Measurements from ENCODE around the gene GSTT4. TPM values are rescaled to one million over a fixed set of nuclear protein-coding genes. Genes with fewer than 3 reads are reported as not detected.
A peak's percentile ranks its signal among the peaks of the same experiment; 100 is the strongest.
"Not testable (repeated sequence)": the region's sequence is repeated elsewhere in the genome, so short reads cannot be mapped to it uniquely, and the experiment has no call there.

Gene GSTT4
- total and polyA plus RNA-seq, 4 donors: not detected

DNA sequence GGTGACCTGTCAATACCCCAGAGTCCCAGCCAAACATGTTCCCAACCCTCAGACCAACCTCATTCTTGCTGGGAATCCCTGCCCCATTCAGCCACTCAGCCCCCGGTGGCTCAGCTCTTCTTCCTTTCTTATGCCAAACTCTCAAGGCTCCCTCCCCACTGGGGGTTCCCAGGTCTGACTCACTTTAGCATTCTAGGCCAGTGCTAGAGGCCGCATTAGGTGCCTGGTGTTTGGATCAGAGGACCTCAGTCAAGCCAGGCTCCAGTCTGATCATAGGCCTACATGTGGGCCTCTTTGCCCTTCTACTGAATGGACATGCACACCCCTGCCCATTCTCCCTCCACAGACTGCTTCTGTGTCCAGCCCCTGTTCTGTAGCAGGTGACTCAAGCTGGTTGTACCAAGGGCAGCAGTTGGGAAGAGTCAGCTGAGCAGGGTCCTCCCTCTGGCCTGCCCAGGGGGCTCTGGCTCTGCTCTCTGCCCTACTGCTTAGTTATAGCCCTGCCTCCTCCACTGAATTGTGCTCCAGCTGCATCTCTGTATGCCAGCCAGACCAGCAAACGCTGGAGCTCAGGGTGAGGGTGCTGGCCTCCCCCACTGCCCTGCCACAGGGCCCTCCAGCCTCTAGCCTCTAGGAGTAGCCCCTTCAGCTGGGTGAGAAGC lies 15.5 kb downstream of the GSTT4 start:
- ATAC-seq (ENCODE audit: low FRiP score); H3K27ac ChIP-seq (ENCODE audit: low read depth in 1 of 2, low read length in 2 of 2); H3K9me3 ChIP-seq (ENCODE audit: control insufficient read depth, low read length); H3K36me3 ChIP-seq (ENCODE audit: control insufficient read depth in 1 of 2, insufficient read depth in 2 of 2, low read length in 1 of 2); H3K27me3 ChIP-seq (ENCODE audit: control insufficient read depth in 1 of 2, insufficient read depth in 2 of 2, low read length in 1 of 2); H3K4me1 ChIP-seq (ENCODE audit: control insufficient read depth in 1 of 2, insufficient read depth in 2 of 2, low read length in 2 of 2); H3K4me3 ChIP-seq (ENCODE audit: low read length in 2 of 2); DNase-seq; intact Hi-C loops (cut with DNase I): not testable (repeated sequence)
- 71 to 100% methylated on average over 1 to 2 of the region's 3 CpGs for whole genome bisulfite sequencing, 2 donors

- WGBS, 2 donors: 90% methylated on average over 4 of the region's 4 CpGs; no CpG with 5 or more reads in 1 of the 2 donors
- H3K27ac ChIP-seq (ENCODE audit: low read depth in 1 of 2, low read length in 2 of 2); intact Hi-C loops (cut with DNase I); H3K4me3 ChIP-seq (ENCODE audit: low read length in 2 of 2); H3K36me3 ChIP-seq (ENCODE audit: control insufficient read depth in 1 of 2, insufficient read depth in 2 of 2, low read length in 1 of 2); H3K27me3 ChIP-seq (ENCODE audit: control insufficient read depth in 1 of 2, insufficient read depth in 2 of 2, low read length in 1 of 2); H3K4me1 ChIP-seq (ENCODE audit: control insufficient read depth in 1 of 2, insufficient read depth in 2 of 2, low read length in 2 of 2); ATAC-seq (ENCODE audit: low FRiP score); H3K9me3 ChIP-seq (ENCODE audit: control insufficient read depth, low read length); DNase-seq: not testable (repeated sequence)
These were observed 18.6 kb downstream of the GSTT4 start for GRCh38 chr22:23986538-23987178.

DNA sequence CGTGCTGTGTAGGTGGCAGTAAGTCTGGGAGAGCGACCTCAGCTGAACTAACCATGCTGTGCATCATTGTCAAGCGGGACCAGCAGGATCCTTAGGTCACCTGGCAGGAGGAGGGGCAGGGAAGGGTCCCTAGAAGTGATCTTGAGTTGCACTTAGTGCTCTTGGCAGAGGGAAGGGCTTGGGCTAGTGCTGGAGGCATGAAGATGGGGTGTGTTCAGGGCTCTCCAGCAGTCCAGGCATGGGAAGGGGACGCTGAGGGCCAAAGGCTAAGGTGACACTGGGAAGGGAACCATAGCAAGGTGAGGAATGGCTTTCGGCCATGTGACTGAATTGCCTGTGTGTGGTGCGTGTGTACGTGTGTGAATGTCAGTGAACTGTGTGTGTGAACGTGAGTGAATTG lies 19.2 kb downstream of the GSTT4 start:
- H3K4me1 ChIP-seq (ENCODE audit: control insufficient read depth in 1 of 2, insufficient read depth in 2 of 2, low read length in 2 of 2); H3K36me3 ChIP-seq (ENCODE audit: control insufficient read depth in 1 of 2, insufficient read depth in 2 of 2, low read length in 1 of 2); H3K27ac ChIP-seq (ENCODE audit: low read depth in 1 of 2, low read length in 2 of 2); DNase-seq; H3K27me3 ChIP-seq (ENCODE audit: control insufficient read depth in 1 of 2, insufficient read depth in 2 of 2, low read length in 1 of 2); intact Hi-C loops (cut with DNase I); ATAC-seq (ENCODE audit: low FRiP score); H3K9me3 ChIP-seq (ENCODE audit: control insufficient read depth, low read length); H3K4me3 ChIP-seq (ENCODE audit: low read length in 2 of 2): not testable (repeated sequence)
- WGBS, 2 donors: 82% methylated on average over 8 of the region's 8 CpGs; no CpG with 5 or more reads in 1 of the 2 donors

DNA sequence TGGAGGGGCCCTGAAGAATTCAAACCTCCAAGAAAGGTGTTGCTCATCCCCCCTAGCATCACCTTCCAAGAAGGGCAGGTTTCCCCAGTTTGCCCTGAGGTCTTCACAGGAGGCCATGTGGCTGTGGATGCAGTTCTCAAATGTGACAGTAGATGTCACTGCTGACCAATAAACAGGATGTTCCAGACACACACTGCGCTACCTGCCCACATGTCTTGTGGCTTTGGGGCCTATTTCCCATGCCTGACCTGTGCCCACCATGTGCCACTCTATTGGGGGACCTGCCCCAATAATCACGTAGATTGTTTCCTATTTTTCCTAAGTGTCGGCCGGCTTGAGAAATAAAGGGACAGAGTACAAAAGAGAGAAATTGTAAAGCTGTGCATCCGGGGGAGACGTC lies 20.8 kb downstream of the GSTT4 start:
- intact Hi-C loops (cut with DNase I): no loop called here
- peak in 1 of 2 donors; percentile 47 for DNase-seq
- WGBS, 2 donors: 41% methylated on average over 6 of the region's 6 CpGs; no CpG with 5 or more reads in 1 of the 2 donors

GRCh38 chr22:23980567-23980966 lies 24.7 kb downstream of the GSTT4 start:
- 10 to 30% methylated on average over 2 to 6 of the region's 7 CpGs for WGBS, 2 donors
- ATAC-seq (ENCODE audit: low FRiP score); H3K36me3 ChIP-seq (ENCODE audit: control insufficient read depth in 1 of 2, insufficient read depth in 2 of 2, low read length in 1 of 2); H3K9me3 ChIP-seq (ENCODE audit: control insufficient read depth, low read length); intact Hi-C loops (cut with DNase I); H3K27me3 ChIP-seq (ENCODE audit: control insufficient read depth in 1 of 2, insufficient read depth in 2 of 2, low read length in 1 of 2); H3K4me3 ChIP-seq (ENCODE audit: low read length in 2 of 2); H3K4me1 ChIP-seq (ENCODE audit: control insufficient read depth in 1 of 2, insufficient read depth in 2 of 2, low read length in 2 of 2); DNase-seq; H3K27ac ChIP-seq (ENCODE audit: low read depth in 1 of 2, low read length in 2 of 2): not testable (repeated sequence)

More for the DNA sequence above, 20.8 kb downstream of the GSTT4 start:
- Histone ChIP-seq H3K4me1 (ENCODE audit: control insufficient read depth in 1 of 2, insufficient read depth in 2 of 2, low read length in 2 of 2) (no peaks in the 10 kb centered on the region), H3K9me3 (ENCODE audit: control insufficient read depth, low read length) (no peaks in the 10 kb centered on the region), H3K27ac (ENCODE audit: low read depth in 1 of 2, low read length in 2 of 2) (no peak overlapping the region), H3K4me3 (ENCODE audit: low read length in 2 of 2) (no peak overlapping the region), H3K27me3 (ENCODE audit: control insufficient read depth in 1 of 2, insufficient read depth in 2 of 2, low read length in 1 of 2) (no peaks in the 10 kb centered on the region), H3K36me3 (ENCODE audit: control insufficient read depth in 1 of 2, insufficient read depth in 2 of 2, low read length in 1 of 2) (no peaks in the 10 kb centered on the region)
- no peak for ATAC-seq (ENCODE audit: low FRiP score)

GRCh38 chr22:23979557-23980240 lies 25.6 kb downstream of the GSTT4 start, which contains the start of gene GSTT2:
Gene GSTT2 (plus strand): TSS chr22:23980134.
- peak; percentile 91 for ATAC-seq (ENCODE audit: low FRiP score)
- no CpG with 5 or more reads among the region's 41 CpGs for WGBS, 2 donors
- intact Hi-C loops (cut with DNase I): not testable (repeated sequence)

GRCh38 chr22:23977304-23977703 lies 27.9 kb downstream of the GSTT4 start:
- H3K27ac ChIP-seq (ENCODE audit: low read depth in 1 of 2, low read length in 2 of 2); intact Hi-C loops (cut with DNase I); H3K27me3 ChIP-seq (ENCODE audit: control insufficient read depth in 1 of 2, insufficient read depth in 2 of 2, low read length in 1 of 2); H3K36me3 ChIP-seq (ENCODE audit: control insufficient read depth in 1 of 2, insufficient read depth in 2 of 2, low read length in 1 of 2); H3K4me3 ChIP-seq (ENCODE audit: low read length in 2 of 2); H3K4me1 ChIP-seq (ENCODE audit: control insufficient read depth in 1 of 2, insufficient read depth in 2 of 2, low read length in 2 of 2); H3K9me3 ChIP-seq (ENCODE audit: control insufficient read depth, low read length); ATAC-seq (ENCODE audit: low FRiP score); DNase-seq: not testable (repeated sequence)
- 56 to 76% methylated on average over 3 to 9 of the region's 12 CpGs for WGBS, 2 donors

More at GRCh38 chr22:23979557-23980240, 25.6 kb downstream of the GSTT4 start, which contains the start of gene GSTT2:
- H3K27me3 ChIP-seq (ENCODE audit: control insufficient read depth in 1 of 2, insufficient read depth in 2 of 2, low read length in 1 of 2); H3K36me3 ChIP-seq (ENCODE audit: control insufficient read depth in 1 of 2, insufficient read depth in 2 of 2, low read length in 1 of 2); H3K4me3 ChIP-seq (ENCODE audit: low read length in 2 of 2); DNase-seq; H3K27ac ChIP-seq (ENCODE audit: low read depth in 1 of 2, low read length in 2 of 2); H3K4me1 ChIP-seq (ENCODE audit: control insufficient read depth in 1 of 2, insufficient read depth in 2 of 2, low read length in 2 of 2); H3K9me3 ChIP-seq (ENCODE audit: control insufficient read depth, low read length): not testable (repeated sequence)

- 20 to 29% methylated on average over 5 to 8 of the region's 27 CpGs for WGBS, 2 donors
- H3K4me3 ChIP-seq (ENCODE audit: low read length in 2 of 2); intact Hi-C loops (cut with DNase I); H3K27me3 ChIP-seq (ENCODE audit: control insufficient read depth in 1 of 2, insufficient read depth in 2 of 2, low read length in 1 of 2); H3K9me3 ChIP-seq (ENCODE audit: control insufficient read depth, low read length); H3K4me1 ChIP-seq (ENCODE audit: control insufficient read depth in 1 of 2, insufficient read depth in 2 of 2, low read length in 2 of 2); DNase-seq; ATAC-seq (ENCODE audit: low FRiP score); H3K36me3 ChIP-seq (ENCODE audit: control insufficient read depth in 1 of 2, insufficient read depth in 2 of 2, low read length in 1 of 2); H3K27ac ChIP-seq (ENCODE audit: low read depth in 1 of 2, low read length in 2 of 2): not testable (repeated sequence)
These were observed 30.4 kb downstream of the GSTT4 start for GRCh38 chr22:23974836-23975352.
